ENCODE data around the gene STXBP5.

GRCh38 chr6:147311218-147311617 lies 107.0 kb downstream of the STXBP5 start:
- TF ChIP-seq, protein P1, sequence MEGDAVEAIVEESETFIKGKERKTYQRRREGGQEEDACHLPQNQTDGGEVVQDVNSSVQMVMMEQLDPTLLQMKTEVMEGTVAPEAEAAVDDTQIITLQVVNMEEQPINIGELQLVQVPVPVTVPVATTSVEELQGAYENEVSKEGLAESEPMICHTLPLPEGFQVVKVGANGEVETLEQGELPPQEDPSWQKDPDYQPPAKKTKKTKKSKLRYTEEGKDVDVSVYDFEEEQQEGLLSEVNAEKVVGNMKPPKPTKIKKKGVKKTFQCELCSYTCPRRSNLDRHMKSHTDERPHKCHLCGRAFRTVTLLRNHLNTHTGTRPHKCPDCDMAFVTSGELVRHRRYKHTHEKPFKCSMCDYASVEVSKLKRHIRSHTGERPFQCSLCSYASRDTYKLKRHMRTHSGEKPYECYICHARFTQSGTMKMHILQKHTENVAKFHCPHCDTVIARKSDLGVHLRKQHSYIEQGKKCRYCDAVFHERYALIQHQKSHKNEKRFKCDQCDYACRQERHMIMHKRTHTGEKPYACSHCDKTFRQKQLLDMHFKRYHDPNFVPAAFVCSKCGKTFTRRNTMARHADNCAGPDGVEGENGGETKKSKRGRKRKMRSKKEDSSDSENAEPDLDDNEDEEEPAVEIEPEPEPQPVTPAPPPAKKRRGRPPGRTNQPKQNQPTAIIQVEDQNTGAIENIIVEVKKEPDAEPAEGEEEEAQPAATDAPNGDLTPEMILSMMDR (IDR thresholded peaks at IDR 0.05), result no peak
- no peak for TF ChIP-seq POLR2A (IDR thresholded peaks at IDR 0.05; ENCODE audit: low read depth)
- no peak for TF ChIP-seq EP300 (IDR thresholded peaks at IDR 0.05)
- no peak for TF ChIP-seq POLR2AphosphoS5 (IDR thresholded peaks at IDR 0.05)

Data from esophagus muscularis mucosa (tissue), 4 donors.